HG03159 (cell line): ENCODE data around the gene TP53TG5.

Experiments used
- ATAC-seq: cut with Tn5 transposase; IDR thresholded peaks from one replicate; pipeline ENCODE4 v1.9.1; 2021; ENCODE audit warnings: mild to moderate bottlenecking, moderate library complexity; ENCODE audit not compliant: unreplicated experiment

Gene TP53TG5

DNA sequence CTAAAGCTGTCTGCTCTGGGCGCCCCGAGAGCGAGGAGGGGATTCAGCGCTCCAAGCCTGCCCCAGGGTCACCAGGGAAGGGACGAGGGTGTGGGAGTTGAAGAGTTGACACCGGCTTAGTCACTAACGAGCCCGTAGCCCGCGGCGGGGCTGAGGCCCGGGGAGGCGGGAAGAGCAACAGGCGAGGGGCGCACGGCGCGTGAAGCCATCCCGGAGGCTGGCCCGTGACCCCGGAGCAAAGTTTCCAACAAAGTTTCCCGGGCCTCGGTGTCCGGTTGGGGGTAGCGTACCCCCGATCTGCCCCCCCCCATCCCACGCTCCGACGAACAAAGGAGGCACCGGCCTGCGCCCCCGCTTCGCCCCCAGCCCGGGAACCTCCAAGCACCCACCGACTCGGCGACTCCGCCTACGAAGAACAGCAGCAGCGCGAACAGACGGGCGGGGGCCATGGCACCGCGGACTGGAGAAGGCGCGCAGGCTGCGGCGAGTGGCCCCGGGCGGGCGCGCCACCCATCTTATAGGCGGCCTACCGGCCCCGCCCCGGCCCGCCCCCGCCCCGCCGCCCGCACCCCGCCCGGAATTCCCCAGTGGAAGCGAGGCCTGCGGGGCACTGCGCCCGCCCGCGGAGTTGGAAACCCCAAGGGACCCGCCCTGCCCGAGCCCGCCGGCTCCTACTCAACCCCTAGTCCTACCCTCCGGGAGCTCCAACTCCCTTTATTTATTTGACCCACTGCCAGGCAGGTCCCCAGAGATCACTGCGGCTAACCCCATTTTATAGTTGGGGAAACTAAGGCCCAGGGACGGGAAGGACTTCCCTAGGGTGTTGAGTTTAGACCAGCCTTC is 30.0 kb downstream of the TP53TG5 start, which contains the start of gene SDC4:
TSS of gene SDC4 (minus strand) at position 489 of the 843 bp plus-strand sequence. CDS start at position 449, 40 bp downstream.
- no peak for ATAC-seq

DNA sequence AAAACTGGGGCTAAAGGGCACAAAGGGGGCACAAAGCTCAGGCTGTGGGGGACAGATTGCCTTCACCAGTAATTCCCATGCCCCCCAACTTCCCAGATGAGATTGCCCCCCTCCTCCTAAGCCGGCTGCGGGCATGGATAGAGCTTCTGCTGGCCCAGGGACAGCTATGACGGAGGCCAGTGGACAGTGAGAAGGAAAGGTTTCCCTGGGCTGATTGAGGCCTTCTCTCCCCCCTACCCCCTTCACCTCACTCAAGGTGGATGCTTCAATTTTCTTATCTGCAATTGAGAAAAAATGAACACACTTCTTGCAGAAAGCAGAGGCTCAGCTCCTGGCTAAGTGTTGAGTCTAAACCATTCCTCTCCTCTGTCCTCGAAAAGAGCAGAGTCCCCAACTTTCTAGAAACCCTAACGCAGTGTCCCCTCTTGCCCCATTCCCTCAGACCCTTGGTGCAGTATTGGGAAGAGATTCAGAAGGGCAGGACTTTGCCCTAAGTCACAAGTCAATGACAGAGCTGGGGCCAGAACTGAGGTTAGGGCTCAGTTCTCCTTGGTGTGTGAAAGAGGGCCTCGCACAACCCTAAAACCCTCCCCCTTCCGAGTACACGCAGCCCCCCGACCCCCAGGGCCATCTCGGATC is 30.7 kb downstream of the TP53TG5 start:
- ATAC-seq, result no peak

DNA sequence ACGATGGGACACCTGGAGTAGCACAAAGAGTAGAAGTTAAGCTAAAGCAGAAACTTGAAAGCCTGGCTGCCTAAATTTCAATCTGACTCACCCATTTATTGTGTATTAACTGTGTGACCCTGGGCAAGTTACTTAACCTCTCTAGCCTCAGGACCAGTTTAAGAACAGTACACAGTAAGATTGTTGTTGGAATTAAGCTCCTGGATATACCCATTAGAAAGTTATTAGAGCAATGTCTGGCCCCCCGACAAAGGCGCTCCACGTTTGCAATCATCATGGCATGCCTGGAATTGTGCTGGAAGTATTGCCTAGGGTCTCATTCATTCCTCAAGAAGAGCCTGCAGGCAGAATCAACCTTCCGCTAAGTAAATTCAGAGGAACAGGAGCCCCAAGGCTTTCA is 31.3 kb downstream of the TP53TG5 start:
- ATAC-seq, result no peak

DNA sequence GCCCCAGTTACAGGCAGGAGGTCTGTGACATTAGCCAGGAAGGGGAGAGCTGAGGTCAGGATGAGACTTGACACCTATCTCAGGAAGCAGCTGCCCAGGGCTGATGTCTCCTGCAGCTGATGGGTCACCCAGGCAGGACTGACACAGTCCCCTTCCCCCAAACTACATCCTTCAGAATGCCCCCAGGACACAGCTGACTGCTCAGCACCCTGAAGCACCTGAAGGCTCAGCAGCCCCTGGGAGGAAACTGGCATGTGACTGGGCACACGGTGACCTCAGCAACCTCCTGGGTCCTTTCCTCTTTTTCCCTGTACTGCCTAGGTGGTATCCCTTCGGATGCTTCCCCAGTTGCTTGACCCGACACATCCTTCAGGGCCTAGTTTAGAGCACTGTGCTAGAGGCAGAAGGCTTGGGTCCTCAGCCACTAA is 31.8 kb downstream of the TP53TG5 start:
- no peak for ATAC-seq

DNA sequence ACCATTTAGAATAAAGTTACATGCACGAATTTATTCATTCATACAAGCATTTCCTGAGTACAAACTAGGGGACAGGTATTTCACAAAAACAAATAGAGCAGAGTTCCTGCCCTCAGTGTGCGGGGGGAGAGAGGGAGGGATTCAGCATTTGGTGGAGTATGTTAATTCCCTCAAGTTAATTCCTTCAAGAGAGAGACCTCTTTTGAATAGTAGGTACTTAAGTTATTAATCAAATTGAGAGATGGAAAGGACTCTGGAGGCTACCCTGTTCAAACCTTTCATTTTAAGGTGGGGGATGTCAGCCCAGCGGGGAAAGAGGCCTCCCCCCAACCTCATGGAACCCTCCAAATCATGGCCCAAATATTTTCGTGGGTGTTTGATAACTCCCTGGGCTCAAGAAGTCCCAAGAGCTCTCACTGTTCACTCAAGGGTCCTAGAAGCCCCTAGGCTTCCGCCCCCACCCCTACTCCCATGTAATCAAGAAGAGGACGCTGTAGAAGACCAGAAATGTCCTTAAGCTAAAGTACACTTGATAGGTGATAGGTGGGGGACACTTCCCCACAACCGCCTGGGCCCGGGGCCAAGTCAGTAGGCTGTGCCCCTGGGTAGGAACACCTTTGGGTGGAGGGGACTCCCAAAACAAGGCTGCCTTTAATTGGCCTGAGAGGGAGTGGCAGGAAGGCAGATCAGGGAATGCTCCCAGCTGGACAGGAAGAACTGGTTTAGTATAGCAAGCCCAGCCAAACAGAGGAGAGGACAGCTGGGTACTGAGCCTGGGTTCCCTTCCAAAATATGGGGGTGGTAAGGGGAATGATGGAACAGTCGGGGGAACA is 32.8 kb downstream of the TP53TG5 start:
- ATAC-seq, result no peak

DNA sequence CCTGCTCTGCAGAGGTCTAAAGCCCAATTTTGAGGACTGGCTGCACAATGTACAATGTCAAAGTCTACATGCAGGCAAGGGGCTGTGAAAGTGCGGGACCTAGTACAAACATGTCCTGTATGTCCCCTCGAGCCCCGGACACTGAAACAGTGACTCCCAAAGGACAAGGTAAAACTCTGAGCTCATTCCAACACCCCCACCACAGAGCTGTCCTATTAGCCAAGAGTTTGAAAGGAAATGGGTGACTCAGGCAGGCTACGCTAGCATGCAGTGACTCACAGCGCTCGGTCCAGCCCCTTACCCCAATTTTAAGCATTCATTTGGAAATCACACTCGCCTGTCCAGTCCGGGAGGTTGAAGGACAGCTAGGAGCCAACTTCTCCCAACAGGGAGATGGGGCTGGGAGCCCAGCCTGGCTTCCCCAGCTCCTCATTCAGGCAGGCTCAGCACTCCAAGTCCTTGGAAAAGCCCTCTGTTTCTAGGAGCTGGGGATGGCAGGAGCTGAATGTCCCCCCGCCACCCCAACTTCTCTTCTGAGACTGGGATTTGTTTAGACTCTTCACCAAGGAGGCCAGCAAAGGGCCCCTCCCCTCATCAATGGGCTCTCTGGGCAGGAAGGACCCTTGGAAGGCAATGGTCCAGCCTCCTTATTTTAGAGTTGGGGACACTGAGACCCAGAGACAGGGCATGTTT is 33.8 kb downstream of the TP53TG5 start:
- no peak for ATAC-seq

DNA sequence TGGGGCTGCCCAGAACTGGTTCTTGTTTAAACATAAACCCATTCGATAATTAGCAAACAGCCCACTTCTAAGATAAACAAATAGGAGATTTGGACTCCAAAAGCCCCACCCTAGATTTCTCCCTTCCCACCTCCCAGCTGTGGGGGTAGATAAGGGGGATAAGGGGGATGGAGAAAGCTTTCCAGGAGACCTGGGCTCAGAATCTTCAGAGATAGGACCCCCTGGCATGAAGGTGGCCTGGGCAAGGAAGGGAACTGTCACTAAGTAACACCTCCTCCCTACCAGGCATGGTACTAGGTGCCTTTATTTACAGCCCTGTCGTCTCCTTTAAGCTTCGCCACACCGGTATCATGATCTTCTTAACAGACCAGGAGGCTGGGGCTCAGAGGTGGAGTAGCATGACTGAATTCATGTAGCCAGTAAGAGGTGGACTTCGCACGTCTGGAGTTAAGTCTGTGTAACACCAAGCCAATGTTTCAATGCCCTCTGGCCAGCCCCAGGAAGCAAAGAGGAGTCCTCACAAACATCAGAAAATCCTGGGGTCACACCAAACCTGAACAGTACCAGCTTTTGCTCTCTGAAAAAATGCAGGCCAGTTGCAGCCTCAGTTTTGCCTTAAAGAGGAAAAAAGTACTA is 34.5 kb downstream of the TP53TG5 start:
- no peak for ATAC-seq

DNA sequence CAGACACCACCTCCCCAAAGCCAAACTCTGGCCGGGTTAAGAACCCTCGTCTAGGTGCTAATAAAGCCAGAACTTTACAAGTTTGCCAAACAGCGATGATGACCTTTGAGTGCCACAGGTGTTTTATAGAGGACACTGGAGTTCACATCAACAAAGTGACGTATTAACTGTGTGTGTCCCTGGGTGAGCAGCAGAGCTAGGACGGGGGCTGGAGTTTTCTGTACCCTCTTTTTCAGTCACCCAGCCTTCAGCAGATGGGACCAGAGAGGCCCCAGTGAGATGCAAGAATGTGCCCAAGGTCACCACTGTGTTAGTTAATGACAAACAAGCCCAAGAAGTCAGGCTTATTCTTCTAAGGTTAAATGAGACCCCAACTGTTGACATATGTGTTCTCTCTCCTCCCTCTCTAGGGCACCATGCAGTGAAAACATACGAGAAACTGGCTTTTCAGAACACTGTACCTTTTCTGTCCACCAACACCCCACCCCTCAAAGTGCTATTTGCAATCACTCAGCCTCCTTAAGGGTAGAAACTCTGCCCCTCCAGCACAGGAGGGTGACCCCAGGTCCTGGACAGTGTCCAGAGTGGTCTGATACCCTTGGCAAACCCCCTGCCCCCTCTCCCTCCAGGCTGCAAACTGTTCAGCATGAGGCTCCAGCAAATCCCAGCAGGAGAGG is 35.1 kb downstream of the TP53TG5 start:
- ATAC-seq, result no peak

DNA sequence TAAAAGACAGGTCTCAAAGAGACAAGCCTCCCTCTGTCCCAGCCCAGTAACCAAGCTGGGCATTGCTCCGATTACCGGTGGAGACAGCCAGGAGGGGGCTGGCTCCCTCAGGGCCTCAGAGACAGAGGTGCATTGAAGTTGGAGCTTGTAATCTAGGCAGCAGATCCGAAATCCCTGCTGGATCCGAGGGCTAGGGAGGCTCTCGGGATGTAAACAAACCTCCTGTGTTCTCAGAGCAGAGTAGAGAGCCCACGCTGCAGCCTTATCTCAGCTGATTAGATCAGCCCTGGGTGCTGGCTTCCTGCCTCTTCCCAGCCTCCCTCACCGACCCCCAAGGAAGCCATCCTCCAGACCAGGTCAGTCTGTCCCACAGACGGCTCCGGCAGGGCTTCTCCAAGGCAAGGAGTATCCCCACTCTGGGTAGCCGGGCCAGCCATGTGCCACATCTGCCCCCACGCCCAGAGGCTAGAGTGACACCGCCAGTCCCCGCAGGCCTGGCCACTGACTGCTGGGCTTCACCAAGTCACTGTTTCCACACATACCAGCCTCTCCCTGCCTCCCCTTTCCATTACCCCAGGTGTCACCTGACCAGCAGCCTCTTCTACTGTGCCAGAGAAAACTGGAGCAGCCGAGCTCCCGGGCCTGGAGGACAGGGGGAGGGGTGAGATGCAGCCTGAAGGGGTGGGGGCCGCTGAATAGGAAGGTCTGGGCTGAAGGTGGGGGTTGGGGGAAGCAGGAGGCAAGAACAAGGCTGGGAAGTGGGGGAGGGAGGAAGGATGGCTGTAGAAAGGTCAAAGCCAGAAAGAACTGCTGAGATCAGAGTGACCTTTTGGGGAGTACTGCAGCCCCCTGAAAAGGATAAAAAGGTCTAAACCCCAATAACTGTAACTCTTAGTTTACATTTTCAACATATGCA is 35.9 kb downstream of the TP53TG5 start:
- ATAC-seq, result no peak

DNA sequence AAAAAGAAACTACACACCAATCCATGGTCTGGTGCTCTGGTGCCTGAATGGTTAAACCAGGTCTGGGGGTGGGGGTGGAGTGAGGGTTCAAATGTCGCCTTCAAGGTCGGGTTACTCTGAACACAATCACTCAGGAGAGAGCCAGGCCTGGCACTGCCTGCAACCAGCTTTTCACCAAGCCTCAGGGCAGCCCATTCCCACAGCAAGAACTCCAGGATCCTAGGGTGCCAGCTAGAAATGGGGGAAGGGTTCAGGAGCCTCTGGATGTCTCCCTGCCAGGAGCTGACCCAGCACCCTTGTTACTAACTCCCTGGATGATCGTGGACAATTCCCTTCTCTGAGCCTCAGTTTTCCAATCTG is 36.6 kb downstream of the TP53TG5 start:
- no peak for ATAC-seq

DNA sequence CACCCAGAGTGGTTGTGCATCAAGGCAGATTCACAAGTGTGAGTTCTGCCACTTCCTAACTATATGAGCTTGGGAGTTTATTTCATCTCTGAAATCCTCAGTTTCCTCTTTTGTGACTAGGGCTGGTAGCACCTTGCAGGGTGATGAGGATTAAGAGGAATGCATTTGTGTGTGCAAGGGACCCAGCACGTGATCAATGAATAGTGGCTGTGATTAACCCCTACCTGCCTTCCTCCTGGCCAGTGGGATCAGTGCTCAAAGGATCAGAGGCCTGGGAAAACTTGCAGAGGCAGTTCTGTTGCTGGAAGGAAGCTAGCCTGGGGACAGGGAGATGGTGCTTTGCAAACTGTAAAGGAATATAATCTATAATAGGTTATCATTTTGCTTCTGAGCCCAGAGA is 37.2 kb downstream of the TP53TG5 start:
- no peak for ATAC-seq

DNA sequence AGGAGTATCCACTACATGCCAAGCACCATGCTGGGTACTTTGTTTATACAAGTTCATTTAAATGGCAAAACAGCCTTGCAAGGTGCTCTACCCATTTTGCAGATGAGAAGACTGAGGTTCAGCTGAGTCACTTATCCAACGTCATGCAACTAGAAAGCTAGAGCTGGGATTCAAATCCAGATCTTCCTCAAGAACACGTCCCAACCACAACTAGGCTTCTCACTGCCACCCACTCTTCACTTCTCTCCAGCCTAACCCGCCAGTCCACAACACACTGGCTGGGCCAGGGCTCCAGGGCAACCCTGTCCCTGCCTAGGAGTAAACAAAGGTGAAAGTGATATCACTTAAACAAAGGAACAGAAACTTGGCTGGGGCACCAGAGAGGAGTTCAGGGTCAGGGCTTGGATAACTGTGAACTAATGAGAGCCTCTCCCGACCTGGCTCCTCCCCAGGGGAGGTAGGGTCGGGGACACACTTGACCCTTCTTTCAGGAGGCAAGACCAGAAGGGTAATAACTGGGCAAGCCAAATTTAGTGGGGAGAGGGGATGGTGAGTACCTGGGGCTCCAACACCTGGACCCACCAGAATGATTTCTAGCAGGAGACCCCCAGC is 37.8 kb downstream of the TP53TG5 start:
- no peak for ATAC-seq

DNA sequence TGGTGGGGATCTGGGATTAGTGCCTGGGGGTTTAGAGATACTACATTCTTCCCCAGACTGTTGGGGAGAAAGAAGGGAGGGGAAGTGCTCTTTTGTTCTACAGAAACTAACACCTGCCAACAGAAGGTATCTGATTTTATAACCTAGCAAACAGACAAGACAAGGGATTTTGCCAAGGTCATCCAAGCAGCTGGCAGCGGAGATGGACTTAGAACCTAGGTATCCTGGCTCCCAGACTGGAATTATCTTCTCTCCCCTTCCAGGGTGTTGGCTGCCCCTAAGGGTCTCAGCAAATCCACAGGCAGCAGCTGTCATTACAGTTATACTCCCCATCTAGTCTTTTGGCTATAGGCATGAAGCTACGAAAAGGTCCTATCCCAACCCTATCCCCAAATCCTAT is 38.3 kb downstream of the TP53TG5 start:
- no peak for ATAC-seq

DNA sequence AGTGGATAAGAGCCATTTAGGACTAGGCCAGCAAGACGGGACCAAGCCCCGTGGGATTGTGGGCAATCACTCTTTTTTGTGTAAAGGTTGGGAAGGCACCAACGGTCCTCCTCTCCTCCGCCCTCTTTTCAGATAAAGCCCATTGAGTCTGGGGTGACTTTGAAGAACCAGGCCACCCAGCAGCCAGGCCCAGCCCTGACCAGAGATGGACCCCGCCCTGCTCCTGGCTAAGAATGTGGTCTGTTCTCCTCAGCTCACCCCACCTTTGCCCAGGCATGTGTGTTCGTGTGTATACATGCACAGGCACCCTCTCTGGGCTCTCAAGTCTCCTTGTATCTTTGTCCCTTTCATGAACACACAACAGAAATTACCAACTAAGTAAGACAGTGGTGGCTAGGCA is 39.0 kb downstream of the TP53TG5 start:
- no peak for ATAC-seq

DNA sequence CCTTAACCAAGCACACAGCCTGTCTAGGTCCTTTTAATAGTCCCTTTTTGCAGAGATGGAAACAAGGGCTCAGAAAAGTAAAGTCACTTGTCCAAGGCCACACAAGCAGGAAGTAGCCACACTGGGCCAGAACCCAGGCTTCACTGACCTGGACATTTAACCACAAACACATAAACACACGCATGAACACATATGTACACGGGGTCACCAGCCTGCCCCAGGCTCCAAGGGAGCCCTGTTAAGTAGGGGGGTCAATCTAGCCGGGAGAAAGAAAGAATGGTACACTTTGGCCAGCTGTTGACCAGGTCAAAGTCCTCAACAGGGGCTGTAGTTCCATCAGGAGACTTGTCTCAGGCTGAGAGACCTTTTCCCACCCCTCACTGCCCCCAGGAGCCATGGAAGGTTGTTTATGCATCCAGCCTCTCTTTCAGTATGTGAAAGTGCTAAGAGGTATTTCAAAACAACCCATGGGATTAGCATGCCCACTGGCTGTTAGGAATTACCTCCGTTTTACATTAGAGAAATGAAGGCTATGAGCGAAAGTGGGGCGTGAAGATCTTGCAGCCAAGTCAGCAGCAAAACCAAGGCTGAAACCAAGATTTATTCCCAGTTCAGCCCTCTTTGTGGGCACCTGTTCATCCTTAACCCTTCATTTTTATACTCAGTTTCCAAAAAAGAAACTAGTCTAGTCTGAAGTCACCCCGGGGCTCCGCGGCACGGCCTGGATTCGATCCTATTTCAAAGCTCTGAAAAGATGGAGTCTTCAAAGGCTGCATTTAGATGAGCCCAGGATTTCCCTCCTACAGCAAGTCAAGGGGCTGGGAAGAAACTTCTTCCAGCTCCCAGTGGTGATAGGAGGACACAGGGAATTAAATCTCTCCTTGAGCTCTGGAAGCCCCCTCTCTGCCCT is 39.7 kb downstream of the TP53TG5 start:
- ATAC-seq, result no peak

DNA sequence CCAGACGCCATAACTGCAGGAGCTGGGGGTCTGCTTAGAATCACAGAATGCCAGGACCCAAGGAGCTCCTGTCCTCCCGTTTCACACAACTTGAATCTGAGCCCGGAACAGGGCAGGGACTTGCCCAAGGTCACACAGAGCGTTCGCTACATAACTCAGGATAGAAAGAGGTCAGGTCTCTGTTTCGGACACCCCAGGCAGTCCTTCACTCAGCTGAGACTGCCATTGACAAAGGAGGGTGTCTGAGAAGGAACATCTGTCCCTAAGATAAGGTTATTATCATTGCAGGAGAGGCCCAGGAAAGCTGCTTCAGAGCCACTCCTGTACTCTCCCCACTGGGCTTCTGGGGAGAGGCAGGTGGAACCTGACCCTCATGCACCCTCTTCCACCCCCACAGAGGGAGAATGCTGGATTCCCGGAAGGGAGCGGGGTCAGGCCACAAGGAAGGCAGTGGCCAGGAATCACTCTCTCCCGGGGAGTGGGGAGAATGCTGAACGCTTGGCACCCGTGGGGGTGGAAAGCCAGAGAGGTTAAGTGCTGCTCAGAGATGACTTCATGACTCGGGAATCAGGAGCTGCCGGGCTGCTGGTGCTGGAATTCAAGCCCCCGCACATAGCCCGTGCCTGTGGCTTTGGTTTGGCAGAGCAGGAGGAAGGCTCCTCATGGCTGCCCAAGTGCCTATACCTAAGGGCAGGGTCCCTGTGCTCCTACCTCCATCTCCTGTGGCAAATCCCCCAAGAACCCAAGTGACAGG is 40.6 kb downstream of the TP53TG5 start:
- ATAC-seq, result no peak
